Measurements from ENCODE around the gene PRKG1.

The PRKG1 gene

DNA sequence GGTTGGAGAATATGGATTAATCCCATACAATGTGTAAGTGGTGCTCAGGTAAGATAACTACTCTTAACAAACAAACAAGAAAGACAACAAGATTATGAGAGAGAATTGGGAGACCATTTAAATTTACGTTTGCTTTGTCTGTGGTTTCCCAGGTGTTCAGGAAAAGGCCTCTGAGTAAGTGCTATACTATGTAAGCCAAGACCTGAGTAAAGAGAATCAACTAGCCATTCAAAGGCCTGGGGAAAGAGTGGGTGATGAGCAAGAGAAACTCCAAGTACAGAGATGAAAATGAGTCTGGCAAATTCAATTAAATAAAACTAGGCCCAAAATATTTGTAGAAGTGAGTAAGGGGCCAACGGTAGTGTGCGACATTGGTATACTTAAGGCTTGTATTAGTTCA is 615.2 kb downstream of the PRKG1 start:
- FAIRE-seq (no peak), DNase-seq (ENCODE audit: insufficient read length) (no peak)
- no peak for TF ChIP-seq TAF1 (IDR thresholded peaks at IDR 0.05; ENCODE audit: borderline replicate concordance, low read depth, low read length)

DNA sequence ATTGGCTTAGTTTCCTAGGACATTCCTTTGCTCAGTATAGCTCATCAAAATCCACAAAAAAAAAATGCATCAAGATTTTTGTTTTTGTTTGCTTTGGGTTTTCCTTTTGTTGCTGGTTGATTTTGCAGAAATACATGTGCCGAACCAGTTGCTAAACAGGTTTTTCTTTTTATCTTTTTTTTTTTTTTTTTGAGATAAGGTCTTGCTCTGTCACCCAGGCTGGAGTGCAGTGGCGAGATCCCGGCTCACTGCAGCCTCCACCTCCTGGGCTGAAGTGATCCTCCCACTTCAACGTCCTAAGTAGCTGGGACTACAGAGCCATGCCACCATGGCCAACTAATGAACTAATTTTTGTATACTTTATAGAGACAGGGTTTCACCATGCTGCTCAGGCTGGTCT is 616.8 kb downstream of the PRKG1 start:
- TF ChIP-seq POLR2AphosphoS5 (IDR thresholded peaks at IDR 0.05; ENCODE audit: low read depth, low read length) (no peak), POLR2A (IDR thresholded peaks at IDR 0.05; ENCODE audit: low read depth, low read length) (no peak), TAF1 (IDR thresholded peaks at IDR 0.05; ENCODE audit: borderline replicate concordance, low read depth, low read length) (no peak)
- no peak for FAIRE-seq
- DNase-seq (ENCODE audit: insufficient read length) = no peak

DNA sequence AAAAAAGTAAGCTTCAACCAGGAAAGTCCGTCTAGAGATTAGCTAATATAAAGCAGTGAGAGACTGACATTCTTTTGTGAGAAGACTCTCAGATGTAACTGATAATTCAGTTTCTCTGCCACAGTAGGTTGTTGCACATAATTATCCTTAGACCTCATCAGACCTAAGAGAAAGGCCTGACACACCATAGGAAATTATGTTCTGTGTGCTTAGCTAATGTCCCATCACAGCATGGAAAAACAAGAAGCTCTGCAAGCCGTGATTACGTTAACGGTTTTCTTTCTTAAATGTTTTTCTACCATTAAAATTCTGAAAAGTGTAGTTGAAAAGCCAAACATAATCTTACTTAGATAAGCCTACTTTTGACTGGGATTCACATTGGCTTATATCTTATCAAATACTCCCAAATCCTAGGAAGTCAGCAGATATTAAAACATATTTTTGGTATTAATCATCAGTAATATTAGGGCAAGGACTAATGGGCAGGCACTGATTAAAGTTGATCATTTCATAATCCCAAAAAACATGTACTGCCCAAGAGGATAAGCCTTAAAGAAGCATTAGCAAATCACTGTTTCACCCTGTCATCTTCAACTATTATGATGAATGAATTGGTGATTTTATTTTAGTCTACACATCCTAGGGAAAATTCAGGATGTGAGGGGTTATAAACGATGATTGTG is 619.9 kb downstream of the PRKG1 start:
- FAIRE-seq (no peak), DNase-seq (ENCODE audit: insufficient read length) (no peak)
- TF ChIP-seq POLR2A (IDR thresholded peaks at IDR 0.05; ENCODE audit: low read depth, low read length) = no peak
- TF ChIP-seq POLR2AphosphoS5 (IDR thresholded peaks at IDR 0.05; ENCODE audit: low read depth, low read length) = no peak
- no peak for TF ChIP-seq TAF1 (IDR thresholded peaks at IDR 0.05; ENCODE audit: borderline replicate concordance, low read depth, low read length)

DNA sequence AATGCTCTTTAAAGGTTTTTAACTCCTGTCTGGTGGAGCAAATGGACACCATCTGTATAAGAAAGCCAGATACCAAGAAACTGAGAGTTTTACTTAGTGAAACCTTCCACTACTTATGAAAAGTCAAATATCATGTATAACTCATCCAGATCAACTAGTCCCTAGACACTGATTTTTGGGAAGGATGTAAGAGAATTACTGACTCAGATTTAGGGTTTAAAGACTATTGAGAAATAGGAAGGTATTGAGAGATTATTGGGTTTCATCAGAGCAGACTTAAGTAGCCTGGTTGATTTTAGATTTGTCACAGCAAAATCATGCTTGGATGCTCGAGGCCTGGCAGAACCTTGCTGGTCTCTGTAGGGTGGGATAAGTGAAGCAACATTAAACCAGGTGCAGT is 622.0 kb downstream of the PRKG1 start:
- DNase-seq (ENCODE audit: insufficient read length) (no peak), FAIRE-seq (no peak)
- TF ChIP-seq TAF1 (IDR thresholded peaks at IDR 0.05; ENCODE audit: borderline replicate concordance, low read depth, low read length) (no peak), POLR2A (IDR thresholded peaks at IDR 0.05; ENCODE audit: low read depth, low read length) (no peak), POLR2AphosphoS5 (IDR thresholded peaks at IDR 0.05; ENCODE audit: low read depth, low read length) (no peak)

DNA sequence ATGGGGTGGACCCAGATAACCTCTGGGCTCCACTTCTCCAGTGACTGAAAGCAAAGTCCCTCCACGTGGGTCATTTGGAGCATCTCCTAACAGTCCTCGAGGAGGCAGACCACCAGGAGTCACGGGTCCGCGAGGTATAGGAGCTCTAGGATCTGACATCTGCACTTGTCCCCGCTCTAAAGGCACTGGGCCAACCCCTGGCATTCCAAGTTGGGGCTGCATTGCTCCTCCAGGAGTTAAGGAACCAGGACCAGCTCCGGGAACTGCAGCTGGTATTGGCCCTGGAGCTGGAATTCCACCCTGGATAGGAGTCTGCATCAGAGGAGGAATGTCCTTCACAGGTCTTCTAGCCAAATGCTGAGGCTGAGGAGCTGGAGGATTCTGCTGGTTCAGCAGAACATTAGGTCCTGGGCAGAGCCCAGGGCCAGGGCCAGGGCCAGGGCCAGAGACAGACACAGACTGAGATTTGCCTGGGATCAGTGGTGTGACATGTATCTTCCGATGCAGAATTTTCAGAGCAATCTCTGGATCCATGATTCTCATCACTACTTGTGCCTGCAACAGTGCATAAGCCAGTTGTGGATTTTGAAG is 624.3 kb downstream of the PRKG1 start:
- FAIRE-seq = no peak
- DNase-seq (ENCODE audit: insufficient read length) = no peak
- no peak for TF ChIP-seq TAF1 (IDR thresholded peaks at IDR 0.05; ENCODE audit: borderline replicate concordance, low read depth, low read length)
- TF ChIP-seq POLR2AphosphoS5 (IDR thresholded peaks at IDR 0.05; ENCODE audit: low read depth, low read length) = no peak
- TF ChIP-seq POLR2A (IDR thresholded peaks at IDR 0.05; ENCODE audit: low read depth, low read length) = no peak

DNA sequence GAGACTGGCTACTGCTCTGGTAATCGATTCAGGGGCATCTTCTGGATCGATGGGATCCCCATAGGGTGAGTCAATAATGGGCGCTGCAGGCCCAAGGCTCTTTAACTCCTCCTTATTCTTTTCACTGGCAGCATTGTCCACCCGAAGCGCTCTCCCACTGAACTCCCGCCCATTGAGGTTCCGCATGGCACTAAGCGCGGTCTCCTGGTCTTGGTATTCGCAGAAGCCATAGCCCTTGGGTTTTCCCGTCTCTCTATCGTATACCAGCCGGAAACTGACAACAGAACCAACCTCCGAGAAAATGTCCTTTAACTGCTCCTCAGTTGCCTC is 624.8 kb downstream of the PRKG1 start:
- FAIRE-seq = no peak
- TF ChIP-seq TAF1 (IDR thresholded peaks at IDR 0.05; ENCODE audit: borderline replicate concordance, low read depth, low read length) = no peak
- TF ChIP-seq POLR2AphosphoS5 (IDR thresholded peaks at IDR 0.05; ENCODE audit: low read depth, low read length) = no peak
- TF ChIP-seq POLR2A (IDR thresholded peaks at IDR 0.05; ENCODE audit: low read depth, low read length) = no peak
- no peak for DNase-seq (ENCODE audit: insufficient read length)

DNA sequence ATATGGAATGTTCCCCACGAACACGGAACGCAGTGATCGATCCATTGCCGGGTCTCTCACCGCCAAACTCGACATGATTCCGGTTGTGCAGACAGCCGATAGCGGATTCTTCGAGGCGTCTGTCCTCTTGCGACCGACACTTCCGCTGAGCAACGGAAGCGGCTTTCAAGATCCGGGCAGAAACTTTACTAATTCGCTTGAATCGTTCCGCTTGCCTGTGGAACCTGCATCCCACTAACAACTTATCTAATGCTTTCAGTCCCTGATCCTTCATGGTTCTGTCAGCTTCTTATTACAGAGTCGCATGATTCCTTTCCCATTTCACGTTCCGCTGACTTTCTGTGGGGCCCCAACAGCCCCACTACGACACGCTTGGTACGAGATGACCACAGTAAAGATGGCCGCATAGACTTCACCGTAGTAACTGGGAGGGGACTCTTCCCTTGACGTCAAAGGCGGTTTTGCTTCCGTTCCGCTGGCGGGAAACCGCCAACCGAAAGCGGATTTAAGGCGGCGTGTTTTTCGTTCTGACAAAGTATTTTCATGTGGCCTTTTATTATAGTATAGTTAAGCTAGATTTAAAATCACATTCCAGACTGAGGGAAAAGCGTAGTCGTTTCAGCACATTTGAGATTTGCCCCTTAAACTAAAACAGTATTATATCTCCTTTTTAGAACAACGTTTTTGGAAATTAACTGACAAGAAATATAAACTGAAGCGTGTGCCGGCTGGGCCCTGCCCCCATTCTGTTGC is 625.4 kb downstream of the PRKG1 start, which contains the start of gene CSTF2T:
CSTF2T (minus strand) TSS at position 121 of the 753 bp plus-strand sequence; CDS start at position 75, 46 bp downstream.
- peak; percentile 13 for DNase-seq (ENCODE audit: insufficient read length)
- TF ChIP-seq POLR2A (IDR thresholded peaks at IDR 0.05; ENCODE audit: low read depth, low read length) = peak; percentile 84
- peak; percentile 88 for TF ChIP-seq TAF1 (IDR thresholded peaks at IDR 0.05; ENCODE audit: borderline replicate concordance, low read depth, low read length)
- peak; percentile 89 for TF ChIP-seq POLR2AphosphoS5 (IDR thresholded peaks at IDR 0.05; ENCODE audit: low read depth, low read length)
- FAIRE-seq = peak; percentile 96

DNA sequence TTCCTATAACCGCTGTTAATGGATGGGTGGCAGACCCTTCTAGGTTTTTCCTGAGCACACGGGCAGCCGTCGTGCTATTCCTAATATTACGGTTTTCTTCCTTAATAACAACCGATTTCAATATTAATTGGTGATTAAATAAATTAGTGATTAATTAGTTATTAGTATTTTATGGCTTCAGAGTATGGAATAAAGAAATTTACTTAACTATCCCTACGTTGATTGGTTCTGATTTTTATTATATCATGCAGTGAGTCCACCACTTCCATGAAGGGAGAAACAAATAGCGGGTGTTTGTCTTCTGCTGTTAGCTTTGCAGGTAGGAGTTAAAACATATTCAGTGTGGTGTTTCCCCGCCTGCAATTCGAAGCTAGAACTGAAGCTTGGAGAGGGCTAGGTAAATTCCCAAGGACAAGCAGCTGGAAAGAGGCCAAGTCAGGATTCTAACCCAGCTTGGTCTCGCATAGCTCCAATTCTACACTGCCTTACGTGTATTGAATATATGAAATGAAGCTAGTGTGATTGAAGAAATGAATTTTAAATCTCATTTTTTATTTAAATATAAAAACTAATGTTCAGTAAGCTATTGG is 626.0 kb downstream of the PRKG1 start:
- DNase-seq (ENCODE audit: insufficient read length) (no peak), FAIRE-seq (no peak)
- TF ChIP-seq TAF1 (IDR thresholded peaks at IDR 0.05; ENCODE audit: borderline replicate concordance, low read depth, low read length) (no peak), POLR2A (IDR thresholded peaks at IDR 0.05; ENCODE audit: low read depth, low read length) (no peak), POLR2AphosphoS5 (IDR thresholded peaks at IDR 0.05; ENCODE audit: low read depth, low read length) (no peak)

DNA sequence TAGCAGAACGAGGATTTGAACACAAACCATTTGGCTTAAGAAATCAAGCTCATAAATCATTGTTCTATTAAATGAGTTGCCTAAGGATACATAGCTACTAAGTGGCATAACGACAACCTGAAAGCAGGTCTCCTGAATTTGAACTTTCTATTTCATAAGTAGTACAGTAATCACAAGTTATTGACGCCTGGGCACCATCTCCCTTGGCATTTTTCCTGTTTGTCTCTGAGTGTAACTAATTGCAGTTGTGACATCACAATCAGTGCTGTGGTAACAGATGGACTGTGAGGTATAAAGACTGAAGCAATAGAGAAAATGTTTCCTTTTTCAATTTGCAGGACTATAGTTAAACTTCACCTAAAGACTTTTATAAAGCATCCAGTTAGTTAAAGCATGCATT is 631.5 kb downstream of the PRKG1 start:
- FAIRE-seq (no peak), DNase-seq (ENCODE audit: insufficient read length) (no peak)
- TF ChIP-seq TAF1 (IDR thresholded peaks at IDR 0.05; ENCODE audit: borderline replicate concordance, low read depth, low read length) = no peak
- no peak for TF ChIP-seq POLR2AphosphoS5 (IDR thresholded peaks at IDR 0.05; ENCODE audit: low read depth, low read length)
- TF ChIP-seq POLR2A (IDR thresholded peaks at IDR 0.05; ENCODE audit: low read depth, low read length) = no peak

DNA sequence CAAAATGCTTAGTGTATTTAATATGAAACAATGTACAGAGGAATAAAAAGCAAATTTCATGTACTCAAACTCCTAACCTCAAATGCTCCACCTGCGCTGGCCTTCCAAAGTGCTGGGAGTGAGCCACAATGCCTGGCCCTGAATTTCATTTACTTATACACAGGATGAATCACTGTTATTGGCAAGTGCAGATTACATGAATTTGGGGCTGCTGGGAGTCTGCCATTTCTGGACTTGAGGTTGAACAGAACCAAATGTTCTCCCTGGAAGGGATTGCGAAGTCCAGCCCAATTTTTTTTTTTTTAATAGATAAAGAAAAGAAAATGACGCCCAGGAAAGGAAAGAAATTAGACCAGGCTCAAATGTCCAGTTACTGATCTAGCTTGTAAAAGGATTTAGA is 631.9 kb downstream of the PRKG1 start:
- FAIRE-seq (no peak), DNase-seq (ENCODE audit: insufficient read length) (no peak)
- TF ChIP-seq POLR2AphosphoS5 (IDR thresholded peaks at IDR 0.05; ENCODE audit: low read depth, low read length) = no peak
- TF ChIP-seq POLR2A (IDR thresholded peaks at IDR 0.05; ENCODE audit: low read depth, low read length) = no peak
- TF ChIP-seq TAF1 (IDR thresholded peaks at IDR 0.05; ENCODE audit: borderline replicate concordance, low read depth, low read length) = no peak

DNA sequence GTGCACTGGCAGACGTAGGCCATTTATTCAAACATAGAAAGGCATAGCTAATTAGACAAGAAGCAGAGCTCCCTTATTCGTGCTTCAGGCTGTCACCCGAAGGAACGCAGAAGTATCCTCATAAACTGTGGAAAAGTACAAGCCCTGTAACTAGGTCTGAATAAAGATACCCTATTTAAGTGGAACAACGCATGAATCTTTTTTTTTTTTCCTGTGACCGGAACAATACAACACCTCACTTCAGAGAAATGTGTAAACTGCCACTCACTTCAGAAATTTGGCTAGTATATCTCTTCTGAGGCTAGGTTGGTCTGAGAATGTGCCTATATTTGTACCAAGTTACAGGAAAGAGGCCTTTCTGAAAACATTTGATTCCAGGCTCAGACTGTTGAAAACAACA is 633.1 kb downstream of the PRKG1 start:
- TF ChIP-seq POLR2A (IDR thresholded peaks at IDR 0.05; ENCODE audit: low read depth, low read length) (no peak), POLR2AphosphoS5 (IDR thresholded peaks at IDR 0.05; ENCODE audit: low read depth, low read length) (no peak), TAF1 (IDR thresholded peaks at IDR 0.05; ENCODE audit: borderline replicate concordance, low read depth, low read length) (no peak)
- FAIRE-seq = no peak
- DNase-seq (ENCODE audit: insufficient read length) = no peak
